Body of pancreas (tissue), 4 donors: ENCODE results near the gene RECQL5. TPM values are rescaled to one million over a fixed set of nuclear protein-coding genes. Genes with fewer than 3 reads are reported as not detected.

Experiments
- ATAC-seq: fragments of 150-250 bp; one replicate; pipeline ENCODE4 v1.9.1; 2016
- DNase-seq, 4 donors: peaks; one replicate each; pipeline ENCODE4 v3.0.0-alpha.2; 2019
- H3K27ac ChIP-seq, 4 donors: fragments of 200-600 bp; sonication (generic); 1 replicate in 3 of 4; 2 replicates in 1 of 4; pipeline versions ENCODE4 v1.5.1 to v1.6.1; 2016 to 2019; ENCODE audit warnings: mild to moderate bottlenecking in 1 of 4, mixed read lengths in 1 of 4, moderate library complexity in 1 of 4
- H3K27me3 ChIP-seq, 2 donors: fragments of 200-600 bp; sonication (generic); one replicate each; pipeline ENCODE4 v1.6.0; 2016; ENCODE audit warnings: mild to moderate bottlenecking in 1 of 2
- H3K36me3 ChIP-seq, 2 donors: fragments of 200-600 bp; sonication (generic); replicated peaks in 1 of 2; 2 replicates each; pipeline ENCODE4 v1.5.1; 2016; ENCODE audit warnings: low read depth in 2 of 2; ENCODE audit not compliant: insufficient read depth in 1 of 2
- H3K4me1 ChIP-seq: fragments of 200-600 bp; sonication (generic); one replicate; pipeline ENCODE4 v1.6.0; 2016
- H3K4me3 ChIP-seq, 2 donors: fragments of 200-600 bp; sonication (generic); 1 replicate in 1 of 2; 2 replicates in 1 of 2; pipeline ENCODE4 v1.5.1; 2016 to 2019
- H3K9me3 ChIP-seq, 3 donors: fragments of 200-600 bp; sonication (generic); 1 replicate in 2 of 3; 2 replicates in 1 of 3; pipeline ENCODE4 v1.5.1; 2016
- POLR2A ChIP-seq, 3 donors: fragments of 450-650 bp; IDR thresholded peaks; one replicate each; pipeline ENCODE4 v1.6.1; 2016; ENCODE audit warnings: antibody characterized with exemption in 3 of 3, mild to moderate bottlenecking in 2 of 3
- WGBS, 2 donors: methylation state at CpG; one replicate each; pipeline ENCODE4 v1.1.5; 2017; 5-methylcytosine and 5-hydroxymethylcytosine counted together
- intact Hi-C: fragments of 100-400 bp; cut with DNase I; formaldehyde crosslinking; loops from one replicate; pipeline ENCODE4 v1.15.1; 2023
- total RNA-seq, 2 donors: library from RNA; depleted of rRNA; stranded (reverse); fragments of >200 nt; gene quantifications; one replicate each; pipeline ENCODE4 v1.1.0, GENCODE V29; 2016
- TF ChIP-seq, protein P1 (sequence below), 7 experiments: fragments of 450-650 bp in 4 of 7; fragments of 200-600 bp in 3 of 7; sonication (generic) in 3 of 7; IDR thresholded peaks; one replicate each; pipeline ENCODE4 v1.5.1; 2016 to 2019; ENCODE audit warnings: antibody characterized with exemption in 7 of 7

Gene RECQL5
- total RNA-seq, 2 donors from 2014 or later, result 8.6 to 38.6 TPM

DNA sequence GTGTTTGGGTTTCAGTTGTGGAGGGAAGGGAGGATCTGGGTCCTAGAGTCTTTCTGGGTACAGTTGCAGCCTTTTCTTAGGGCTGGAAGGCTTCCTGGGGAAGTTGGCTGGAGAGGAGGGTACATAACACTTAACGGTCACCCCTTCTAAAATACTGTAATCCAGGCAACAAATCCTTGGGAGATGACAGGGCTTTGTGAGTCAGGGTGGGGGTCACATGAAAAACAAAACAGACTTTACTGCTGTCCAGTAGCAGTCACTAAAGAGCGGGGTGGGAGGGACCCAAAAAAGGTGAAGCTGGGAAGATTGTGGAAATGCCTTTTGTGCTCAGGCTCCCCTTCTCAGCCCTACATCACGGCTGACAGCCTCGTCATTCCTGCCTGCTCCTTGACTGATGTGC lies 6.5 kb upstream of the RECQL5 start:
- no peak for ATAC-seq
- WGBS, 2 donors, result 81 to 87% methylated on average over 4 of the region's 4 CpGs
- Histone ChIP-seq H3K9me3 (no peaks in the 10 kb centered on the region), H3K4me1 (peaks cover 16% of the 10 kb centered on the region), H3K27me3 (no peaks in the 10 kb centered on the region), H3K36me3 (peaks cover 9 to 26% of the 10 kb centered on the region in 2 donors), H3K27ac (no peak overlapping the region), H3K4me3 (no peak overlapping the region)
- no peak for TF ChIP-seq POLR2A (IDR thresholded peaks at IDR 0.05)
- TF ChIP-seq, protein P1, sequence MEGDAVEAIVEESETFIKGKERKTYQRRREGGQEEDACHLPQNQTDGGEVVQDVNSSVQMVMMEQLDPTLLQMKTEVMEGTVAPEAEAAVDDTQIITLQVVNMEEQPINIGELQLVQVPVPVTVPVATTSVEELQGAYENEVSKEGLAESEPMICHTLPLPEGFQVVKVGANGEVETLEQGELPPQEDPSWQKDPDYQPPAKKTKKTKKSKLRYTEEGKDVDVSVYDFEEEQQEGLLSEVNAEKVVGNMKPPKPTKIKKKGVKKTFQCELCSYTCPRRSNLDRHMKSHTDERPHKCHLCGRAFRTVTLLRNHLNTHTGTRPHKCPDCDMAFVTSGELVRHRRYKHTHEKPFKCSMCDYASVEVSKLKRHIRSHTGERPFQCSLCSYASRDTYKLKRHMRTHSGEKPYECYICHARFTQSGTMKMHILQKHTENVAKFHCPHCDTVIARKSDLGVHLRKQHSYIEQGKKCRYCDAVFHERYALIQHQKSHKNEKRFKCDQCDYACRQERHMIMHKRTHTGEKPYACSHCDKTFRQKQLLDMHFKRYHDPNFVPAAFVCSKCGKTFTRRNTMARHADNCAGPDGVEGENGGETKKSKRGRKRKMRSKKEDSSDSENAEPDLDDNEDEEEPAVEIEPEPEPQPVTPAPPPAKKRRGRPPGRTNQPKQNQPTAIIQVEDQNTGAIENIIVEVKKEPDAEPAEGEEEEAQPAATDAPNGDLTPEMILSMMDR (IDR thresholded peaks at IDR 0.05), result no peak
- DNase-seq, result no peak
- intact Hi-C loops, result loop anchor here (5.0 kb wide), 1 partner anchor 84 kb away; no protein-coding TSS in a partner anchor

DNA sequence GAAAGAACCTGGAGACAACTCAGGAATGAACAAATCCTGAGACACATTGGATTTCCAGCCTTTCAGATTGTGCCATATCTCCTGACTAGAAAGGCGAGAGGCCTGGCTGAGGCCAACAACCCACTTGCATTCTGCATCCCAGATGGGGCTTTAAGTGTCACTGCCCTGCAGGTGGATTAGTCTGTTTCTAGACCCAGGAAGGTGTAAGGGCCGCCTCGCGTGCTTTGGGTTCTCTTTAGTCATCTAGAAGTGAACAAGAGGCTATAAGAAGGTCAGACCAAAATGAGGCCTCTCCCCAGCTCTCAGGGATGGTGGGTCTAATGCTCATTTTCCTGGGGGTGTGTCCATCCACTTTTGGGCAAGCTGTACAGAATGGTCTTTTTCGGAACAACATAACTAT lies 5.1 kb upstream of the RECQL5 start:
- no peak for TF ChIP-seq POLR2A (IDR thresholded peaks at IDR 0.05)
- TF ChIP-seq, protein P1 (IDR thresholded peaks at IDR 0.05), result no peak
- ATAC-seq (no peak), DNase-seq (no peak)
- Histone ChIP-seq H3K27ac (no peak overlapping the region), H3K27me3 (no peaks in the 10 kb centered on the region), H3K4me1 (peaks cover 24% of the 10 kb centered on the region), H3K4me3 (no peak overlapping the region), H3K36me3 (peaks cover 9 to 25% of the 10 kb centered on the region in 2 donors), H3K9me3 (no peaks in the 10 kb centered on the region)
- intact Hi-C loops, result loop anchor here (5.0 kb wide), 1 partner anchor 85 kb away; no protein-coding TSS in a partner anchor
- WGBS, 2 donors, result 94 to 97% methylated on average over 5 of the region's 5 CpGs

DNA sequence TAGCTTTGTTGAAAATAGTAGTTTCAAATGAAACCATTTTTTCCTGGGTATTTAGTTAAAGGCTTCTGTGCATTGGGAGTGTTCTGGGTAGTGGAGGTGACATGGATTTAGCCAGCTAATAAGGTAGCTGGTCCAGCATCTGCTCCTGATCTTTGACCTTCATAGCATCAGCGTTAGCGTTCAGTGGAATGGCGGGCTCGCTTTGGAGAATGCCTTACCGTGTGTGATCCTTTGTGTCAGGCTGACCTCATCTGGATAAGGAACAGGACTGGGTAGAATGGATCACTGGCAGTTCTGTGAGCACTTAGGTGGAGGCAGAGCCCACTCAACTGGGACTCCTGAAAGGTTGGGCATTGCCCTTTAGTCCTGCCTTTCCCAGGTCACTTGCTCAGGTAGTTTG lies 3.9 kb upstream of the RECQL5 start:
- Histone ChIP-seq H3K27ac (no peak overlapping the region), H3K27me3 (no peaks in the 10 kb centered on the region), H3K4me1 (peaks cover 30% of the 10 kb centered on the region), H3K9me3 (no peaks in the 10 kb centered on the region), H3K36me3 (peaks cover 9 to 23% of the 10 kb centered on the region in 2 donors), H3K4me3 (no peak overlapping the region)
- DNase-seq (no peak), ATAC-seq (no peak)
- intact Hi-C loops, result loop anchor here (5.0 kb wide), 1 partner anchor 86 kb away; no protein-coding TSS in a partner anchor
- no peak for TF ChIP-seq POLR2A (IDR thresholded peaks at IDR 0.05)
- TF ChIP-seq, protein P1 (IDR thresholded peaks at IDR 0.05), result no peak
- WGBS, 2 donors, result 60 to 70% methylated on average over 5 of the region's 5 CpGs

DNA sequence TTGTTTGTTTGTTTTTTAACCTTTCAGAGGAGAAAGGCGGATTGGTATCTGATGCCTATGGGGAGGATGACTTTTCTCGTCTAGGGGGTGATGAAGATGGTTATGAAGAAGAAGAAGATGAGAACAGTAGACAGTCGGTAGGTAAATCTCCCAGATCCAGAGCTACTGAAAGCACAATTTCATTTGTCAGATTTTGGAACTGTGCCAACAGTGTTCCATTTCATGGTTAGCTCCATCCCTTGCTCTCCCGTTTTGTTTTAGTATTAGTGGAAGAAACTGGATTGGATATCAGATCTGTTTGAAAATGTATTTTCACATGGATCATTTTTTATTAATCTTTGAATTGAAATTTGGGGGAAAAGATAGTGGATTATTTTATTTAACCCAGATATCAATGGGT lies 1.5 kb upstream of the RECQL5 start:
- ATAC-seq (no peak), DNase-seq (no peak)
- Histone ChIP-seq H3K9me3 (no peaks in the 10 kb centered on the region), H3K4me3 (no peak overlapping the region), H3K27me3 (no peaks in the 10 kb centered on the region), H3K27ac (no peak overlapping the region), H3K36me3 (peaks cover 6 to 23% of the 10 kb centered on the region in 2 donors), H3K4me1 (peaks cover 26% of the 10 kb centered on the region)
- TF ChIP-seq, protein P1 (IDR thresholded peaks at IDR 0.05), result no peak
- intact Hi-C loops, result no loop called here
- WGBS, 2 donors, result 56 to 62% methylated on average over 4 of the region's 4 CpGs

DNA sequence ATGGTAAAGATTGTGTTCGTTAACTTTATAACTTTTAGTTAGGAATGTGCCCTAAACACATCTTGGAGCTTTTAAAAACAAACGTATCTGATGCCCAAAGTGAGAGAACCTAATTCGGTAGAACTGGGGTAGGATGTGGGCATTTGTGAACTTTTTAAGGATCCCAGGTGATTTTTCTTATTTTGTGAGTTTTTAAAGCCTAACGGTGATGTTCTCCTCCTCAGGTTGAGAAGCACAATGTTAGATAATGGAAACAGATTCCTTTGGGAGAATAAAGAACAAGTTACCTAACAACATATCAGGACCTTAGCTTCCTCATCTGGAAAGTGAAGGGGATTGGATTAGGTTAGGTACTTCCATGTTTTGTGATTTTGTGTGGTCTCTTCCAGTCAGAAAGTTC lies 871 bp upstream of the RECQL5 start:
- no peak for ATAC-seq
- Histone ChIP-seq H3K4me3 (peak overlapping the region; percentile 64 to 97), H3K9me3 (no peaks in the 10 kb centered on the region), H3K36me3 (peaks cover 0 to 18% of the 10 kb centered on the region in 2 donors), H3K27ac (peak overlapping the region in 3 of 4 donors; percentile 55 to 88 (median 87)), H3K4me1 (peaks cover 26% of the 10 kb centered on the region), H3K27me3 (no peaks in the 10 kb centered on the region)
- intact Hi-C loops, result no loop called here
- 0 to 5% methylated on average over 4 of the region's 4 CpGs for WGBS, 2 donors
- no peak for DNase-seq
- TF ChIP-seq, protein P1 (IDR thresholded peaks at IDR 0.05), result no peak
- no peak for TF ChIP-seq POLR2A (IDR thresholded peaks at IDR 0.05)
